ENCODE results near the gene PHLPP2.

- TF ChIP-seq STAT3 (IDR thresholded peaks at IDR 0.05; ENCODE audit: low read depth, low read length) (no peak), NFYB (IDR thresholded peaks at IDR 0.05; ENCODE audit: insufficient read depth, low read depth, low read length) (no peak), CTCF (IDR thresholded peaks at IDR 0.05 in 2 of 3, conservative IDR thresholded peaks at IDR 0.05 in 1 of 3; ENCODE audit: control insufficient read depth in 2 of 3, extremely low read depth in 1 of 3, insufficient read depth in 1 of 3, low read depth in 3 of 3, low read length in 3 of 3) (no peak), RAD21 (IDR thresholded peaks at IDR 0.05; ENCODE audit: insufficient read depth, low read depth, low read length) (no peak)
Observed at GRCh38 chr16:71687861-71688260, 36.6 kb downstream of the PHLPP2 start.

Data from GM12878 (cell line).